Measurements from ENCODE around the gene CTDP1.
"Not testable (repeated sequence)": the region's sequence is repeated elsewhere in the genome, so short reads cannot be mapped to it uniquely, and the experiment has no call there.

The CTDP1 gene

GRCh38 chr18:79713341-79713740 is 33.7 kb downstream of the CTDP1 start:
- no peak overlapping the region for H3K4me3 ChIP-seq (ENCODE audit: low read depth, low read length)
- TF ChIP-seq CTCF (IDR thresholded peaks at IDR 0.05; ENCODE audit: low read depth, low read length): no peak

GRCh38 chr18:79714531-79715240 is 35.1 kb downstream of the CTDP1 start:
- no peak overlapping the region for H3K4me3 ChIP-seq (ENCODE audit: low read depth, low read length)
- TF ChIP-seq CTCF (IDR thresholded peaks at IDR 0.05; ENCODE audit: low read depth, low read length): no peak

- H3K4me3 ChIP-seq (ENCODE audit: low read depth, low read length): no peak overlapping the region
- TF ChIP-seq CTCF (IDR thresholded peaks at IDR 0.05; ENCODE audit: low read depth, low read length): no peak
Observed at GRCh38 chr18:79715280-79715679, 35.7 kb downstream of the CTDP1 start.

GRCh38 chr18:79717059-79717458 is 37.5 kb downstream of the CTDP1 start:
- TF ChIP-seq CTCF (IDR thresholded peaks at IDR 0.05; ENCODE audit: low read depth, low read length): no peak
- H3K4me3 ChIP-seq (ENCODE audit: low read depth, low read length): no peak overlapping the region

GRCh38 chr18:79717555-79718074 is 38.0 kb downstream of the CTDP1 start:
- no peak for TF ChIP-seq CTCF (IDR thresholded peaks at IDR 0.05; ENCODE audit: low read depth, low read length)
- no peak overlapping the region for H3K4me3 ChIP-seq (ENCODE audit: low read depth, low read length)

GRCh38 chr18:79718126-79718525 is 38.5 kb downstream of the CTDP1 start:
- TF ChIP-seq CTCF (IDR thresholded peaks at IDR 0.05; ENCODE audit: low read depth, low read length): no peak
- no peak overlapping the region for H3K4me3 ChIP-seq (ENCODE audit: low read depth, low read length)

GRCh38 chr18:79718878-79719477 is 39.4 kb downstream of the CTDP1 start:
- no peak overlapping the region for H3K4me3 ChIP-seq (ENCODE audit: low read depth, low read length)
- no peak for TF ChIP-seq CTCF (IDR thresholded peaks at IDR 0.05; ENCODE audit: low read depth, low read length)

GRCh38 chr18:79719478-79720358 is 40.1 kb downstream of the CTDP1 start:
- H3K4me3 ChIP-seq (ENCODE audit: low read depth, low read length): not testable (repeated sequence)
